Hematopoietic multipotent progenitor cell treated with erythropoietin and hydrocortisone succinate and interleukin-3 and kit ligand, for 8 days (in vitro differentiated cells): ENCODE results near the gene NDUFB5.

ENCODE experiments used
- DNase-seq: peaks from one replicate; pipeline ENCODE4 v3.0.0-alpha.2; 2015

NDUFB5 gene

DNA sequence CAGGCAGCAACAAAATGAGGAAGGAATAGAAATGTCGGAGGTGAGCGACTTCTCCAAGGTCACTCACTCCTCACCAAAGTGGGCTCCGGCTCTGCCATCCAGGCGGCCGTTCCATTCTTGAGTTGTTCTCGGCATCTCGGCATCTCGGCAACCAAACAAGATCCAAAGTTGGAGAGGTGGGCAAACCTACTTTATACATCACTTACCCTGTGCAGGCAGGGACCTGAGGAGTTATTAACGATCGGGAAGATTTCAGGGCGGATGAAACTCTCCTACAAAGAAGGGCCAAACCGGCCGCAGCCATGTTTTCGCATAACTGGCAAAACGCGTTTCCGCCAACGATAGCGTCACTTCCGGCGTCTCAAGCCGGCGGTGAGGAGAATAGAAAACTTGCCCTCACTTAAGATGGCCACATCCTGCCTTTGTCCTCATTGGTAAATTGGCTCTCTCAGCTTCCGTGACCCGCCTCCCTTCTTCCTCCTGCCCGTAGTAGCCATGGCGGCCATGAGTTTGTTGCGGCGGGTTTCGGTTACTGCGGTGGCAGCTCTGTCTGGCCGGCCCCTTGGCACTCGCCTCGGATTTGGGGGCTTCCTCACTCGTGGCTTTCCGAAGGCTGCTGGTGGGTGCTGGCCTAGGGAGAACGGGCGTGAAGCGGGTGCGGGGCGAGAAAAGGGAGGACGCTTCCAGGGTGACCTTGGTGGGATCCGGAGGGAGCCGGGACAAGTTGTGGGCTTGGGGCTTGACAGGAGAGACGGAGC, at the start of gene NDUFB5, which contains the start of gene MRPL47:
TSS of gene NDUFB5 (plus strand) at position 474 of the 758 bp plus-strand sequence. CDS start at position 496, 22 bp downstream.
TSS of gene MRPL47 (minus strand) at position 318 of the 758 bp plus-strand sequence. CDS start at position 304, 14 bp downstream.
- DNase-seq: peak; percentile 98

DNA sequence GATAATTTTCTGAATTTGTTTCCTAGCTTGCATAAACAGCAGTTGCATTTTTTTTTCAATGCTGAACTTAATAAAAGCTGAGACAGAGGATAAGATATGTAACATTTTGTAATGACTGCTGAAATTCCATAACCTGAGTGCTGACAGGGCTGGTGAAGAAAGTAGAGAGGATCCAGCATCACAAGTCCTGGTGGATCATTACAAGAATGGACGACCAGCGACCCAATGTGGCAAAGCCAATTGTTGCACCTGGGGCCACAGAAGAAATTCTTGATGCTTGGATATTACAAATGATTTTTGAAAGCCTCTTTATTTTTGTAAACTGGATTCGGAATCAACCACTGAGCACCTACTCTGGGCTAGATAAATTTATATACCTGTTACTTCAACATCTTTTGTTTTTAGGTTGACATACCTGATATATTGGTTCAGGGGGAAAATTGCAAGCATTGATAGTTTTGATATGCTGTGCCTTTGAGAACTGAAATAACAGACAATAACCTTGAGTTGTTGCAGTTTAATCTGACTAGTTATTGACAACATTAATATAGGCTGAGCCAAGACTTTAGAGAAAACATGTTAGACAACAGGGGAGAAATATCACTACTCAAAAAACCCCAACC, 45.7 kb upstream of the NDUFB5 start:
- peak; percentile 75 for DNase-seq

DNA sequence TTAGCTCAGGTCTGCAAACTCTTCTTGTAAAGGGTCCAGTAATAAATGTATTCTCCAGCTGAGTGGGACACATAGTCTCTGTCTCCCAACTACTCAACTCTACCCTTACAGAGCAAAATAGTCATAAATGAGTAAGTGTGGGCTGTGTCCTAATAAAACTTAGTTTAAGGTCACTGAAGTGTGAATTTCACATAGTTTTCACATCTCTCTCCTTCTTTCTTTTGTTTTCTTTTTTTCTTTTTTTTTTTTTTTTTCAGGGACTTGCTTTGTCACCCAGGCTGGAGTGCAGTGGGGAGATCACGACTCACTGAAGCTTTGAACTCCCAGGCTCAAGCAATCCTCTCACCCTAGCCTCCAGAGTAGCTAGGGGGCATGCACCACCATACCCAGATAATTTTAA, 43.8 kb upstream of the NDUFB5 start:
- no peak for DNase-seq

GRCh38 chr3:179562591-179563270, 41.9 kb upstream of the NDUFB5 start, which contains the start of gene ACTL6A:
Gene ACTL6A, plus strand, starts transcription at chr3:179562926. Its CDS starts 167 bp downstream, at chr3:179563093.
- peak; percentile 100 for DNase-seq

DNA sequence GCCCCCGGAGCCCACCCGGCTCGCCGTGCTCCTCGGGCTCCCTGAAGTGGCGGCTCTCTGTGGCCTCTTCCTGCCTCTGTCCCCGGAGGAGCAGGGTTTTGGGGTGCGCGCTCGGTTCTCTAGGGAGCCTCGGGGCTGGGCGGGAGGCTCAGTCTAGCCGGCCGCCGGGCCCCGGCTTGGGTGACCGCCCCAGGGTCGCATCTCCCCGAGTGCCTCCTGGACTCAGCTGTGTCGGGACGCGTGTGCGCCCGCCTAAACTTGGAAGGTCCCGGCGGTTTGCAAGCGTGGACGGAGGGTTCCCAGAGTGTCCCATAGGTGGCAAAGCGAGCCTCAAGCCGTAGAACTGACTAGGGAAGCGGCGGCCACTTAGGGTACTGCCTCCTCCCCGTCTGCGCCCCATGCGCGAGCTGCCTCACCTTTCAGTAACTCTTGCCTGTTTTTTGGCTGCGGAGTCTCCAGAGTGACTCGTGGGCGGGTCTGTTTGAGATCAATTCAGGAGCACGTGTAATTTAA, 41.3 kb upstream of the NDUFB5 start:
- DNase-seq: peak; percentile 83

DNA sequence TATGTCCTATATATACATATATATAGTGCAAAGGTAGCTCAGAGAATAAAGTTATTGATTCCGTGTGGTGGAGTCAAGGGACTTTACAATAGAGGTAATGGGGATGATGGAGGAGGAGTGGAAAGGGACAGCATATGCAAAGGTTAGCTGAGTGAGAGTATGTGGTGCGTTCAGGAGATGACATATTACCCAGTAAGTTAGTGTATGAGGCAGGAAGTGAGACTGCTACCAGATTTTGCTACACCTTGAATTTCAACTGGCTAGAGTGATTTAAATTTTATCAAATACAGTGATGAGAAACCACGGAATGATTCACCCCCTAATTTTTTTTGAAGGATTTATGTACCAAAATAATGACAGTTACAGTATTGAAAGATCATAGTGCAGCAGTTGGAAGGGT, 39.1 kb upstream of the NDUFB5 start:
- no peak for DNase-seq

GRCh38 chr3:179580992-179581391, 23.6 kb upstream of the NDUFB5 start:
- DNase-seq: peak; percentile 77

DNA sequence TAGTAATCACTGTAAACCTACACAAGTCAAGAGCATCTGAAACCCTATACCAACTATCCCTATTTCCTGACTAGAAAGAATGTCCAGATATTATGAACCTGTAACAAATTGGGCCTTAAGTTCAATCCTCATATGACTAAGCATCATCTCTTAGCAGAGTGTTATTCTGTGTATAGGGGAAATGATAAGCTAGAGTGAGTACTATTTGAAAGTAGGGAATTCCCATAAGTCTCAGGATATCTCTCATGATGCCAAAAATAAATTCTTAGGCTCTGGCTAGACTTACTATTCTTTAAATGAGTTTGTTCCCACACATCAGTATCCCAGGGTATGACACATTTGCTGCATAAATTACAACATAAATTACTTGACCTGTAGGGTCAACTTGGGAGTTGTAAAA, 15.5 kb upstream of the NDUFB5 start:
- no peak for DNase-seq

DNA sequence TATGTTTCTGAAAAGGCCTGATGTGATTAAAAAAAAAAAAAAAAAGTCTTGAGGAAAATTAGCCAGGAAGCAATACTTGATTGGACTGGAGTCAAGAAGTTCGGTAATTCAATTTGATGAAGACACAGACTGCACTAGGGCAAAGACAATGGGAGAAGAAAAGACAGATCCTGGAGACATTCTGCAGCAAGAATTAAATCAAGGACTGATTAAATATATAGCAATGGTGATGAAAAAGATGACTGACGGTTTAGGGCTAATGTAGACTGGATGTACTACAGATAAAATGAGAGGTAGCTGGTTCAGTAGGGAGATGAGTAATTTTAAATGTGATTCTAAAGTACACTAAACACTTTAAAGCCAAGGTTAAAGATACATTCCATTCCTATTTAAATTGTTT, 13.9 kb upstream of the NDUFB5 start:
- no peak for DNase-seq

- DNase-seq: no peak
These were observed 13.3 kb upstream of the NDUFB5 start for GRCh38 chr3:179591313-179591712.

GRCh38 chr3:179599531-179599930, 5.1 kb upstream of the NDUFB5 start:
- no peak for DNase-seq

DNA sequence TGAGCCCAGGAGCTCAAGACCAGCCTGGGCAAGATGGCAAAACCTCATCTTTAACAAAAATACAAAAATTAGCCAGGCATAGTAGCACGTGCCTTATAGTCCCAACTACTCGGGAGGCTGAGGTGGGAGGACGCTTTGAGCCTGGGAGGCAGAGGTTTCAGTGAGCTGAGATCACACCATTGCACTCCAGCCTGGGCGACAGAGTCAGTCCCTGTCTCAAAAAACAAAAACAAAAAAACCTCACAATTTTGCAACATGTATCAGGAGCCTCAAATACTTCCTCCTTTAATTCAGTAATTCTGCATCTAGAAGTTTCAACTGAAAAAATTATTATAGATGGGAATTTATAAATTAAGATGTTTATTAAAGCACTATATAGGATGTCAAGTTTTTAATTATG, 1.3 kb upstream of the NDUFB5 start:
- DNase-seq: no peak

- DNase-seq: no peak
These were observed 763 bp upstream of the NDUFB5 start for GRCh38 chr3:179603831-179604230.

- no peak for DNase-seq
These were observed 2.0 kb downstream of the NDUFB5 start for GRCh38 chr3:179606534-179607085.

GRCh38 chr3:179608931-179609720, 4.5 kb downstream of the NDUFB5 start:
- DNase-seq: peak; percentile 24

DNA sequence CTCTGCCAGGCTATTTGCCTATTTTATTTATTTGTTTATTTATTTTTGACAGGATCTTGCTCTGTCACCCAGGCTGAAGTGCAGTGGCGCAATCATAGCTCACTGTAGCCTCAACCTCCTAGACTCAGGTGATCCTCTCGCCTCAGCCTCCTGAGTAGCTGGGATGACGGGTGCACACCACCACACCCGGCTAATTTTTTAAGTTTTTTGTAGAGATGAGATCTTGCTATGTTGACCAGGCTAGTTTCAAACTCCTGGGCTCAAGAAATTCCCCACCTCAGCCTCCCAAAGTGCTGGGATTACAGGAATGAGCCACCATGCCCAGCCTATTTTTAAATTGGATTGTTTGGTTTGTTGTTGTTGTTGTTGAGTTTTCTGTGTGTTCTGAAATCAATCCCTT, 5.5 kb downstream of the NDUFB5 start:
- DNase-seq: no peak

- no peak for DNase-seq
These were observed 9.2 kb downstream of the NDUFB5 start for GRCh38 chr3:179613807-179614206.

- peak; percentile 73 for DNase-seq
These were observed 11.0 kb downstream of the NDUFB5 start for GRCh38 chr3:179615458-179616173.

DNA sequence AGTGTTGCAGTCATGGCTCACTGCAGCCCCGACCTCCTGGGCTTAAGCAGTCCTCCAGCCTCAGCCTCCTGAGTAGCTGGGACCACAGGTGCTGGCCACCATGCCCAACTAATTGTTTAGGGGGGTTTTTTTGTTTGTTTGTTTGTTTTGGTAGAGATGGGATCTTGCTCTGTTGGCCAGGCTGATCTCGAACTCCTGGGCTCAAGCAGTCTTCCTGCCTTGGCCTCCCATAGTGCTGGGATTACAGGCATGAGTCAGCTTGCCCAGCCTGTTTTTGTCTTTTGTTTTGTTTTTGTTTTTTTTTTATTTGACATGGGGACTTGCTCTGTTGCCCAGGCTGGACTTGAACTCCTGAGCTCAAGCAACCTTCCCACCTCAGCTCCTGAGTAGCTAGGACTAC, 17.4 kb downstream of the NDUFB5 start:
- DNase-seq: no peak

DNA sequence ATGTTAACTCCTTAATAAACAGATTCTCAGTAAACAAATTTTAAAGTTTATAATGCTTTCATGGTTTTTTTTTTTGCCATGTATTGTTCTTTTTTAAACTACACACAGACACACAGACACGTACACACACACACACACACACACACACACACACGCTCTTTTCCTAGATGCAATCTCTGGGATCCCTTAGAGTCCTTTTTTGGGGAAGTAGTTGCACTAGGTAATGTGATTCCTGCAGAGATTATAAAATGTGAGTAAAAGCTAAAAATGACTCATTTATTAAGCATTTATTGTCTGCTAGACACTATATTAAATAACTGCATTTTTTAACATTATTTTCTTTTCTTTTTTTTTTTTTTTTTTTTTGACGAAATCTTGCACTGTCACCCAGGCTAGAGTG, 19.9 kb downstream of the NDUFB5 start:
- DNase-seq: no peak

DNA sequence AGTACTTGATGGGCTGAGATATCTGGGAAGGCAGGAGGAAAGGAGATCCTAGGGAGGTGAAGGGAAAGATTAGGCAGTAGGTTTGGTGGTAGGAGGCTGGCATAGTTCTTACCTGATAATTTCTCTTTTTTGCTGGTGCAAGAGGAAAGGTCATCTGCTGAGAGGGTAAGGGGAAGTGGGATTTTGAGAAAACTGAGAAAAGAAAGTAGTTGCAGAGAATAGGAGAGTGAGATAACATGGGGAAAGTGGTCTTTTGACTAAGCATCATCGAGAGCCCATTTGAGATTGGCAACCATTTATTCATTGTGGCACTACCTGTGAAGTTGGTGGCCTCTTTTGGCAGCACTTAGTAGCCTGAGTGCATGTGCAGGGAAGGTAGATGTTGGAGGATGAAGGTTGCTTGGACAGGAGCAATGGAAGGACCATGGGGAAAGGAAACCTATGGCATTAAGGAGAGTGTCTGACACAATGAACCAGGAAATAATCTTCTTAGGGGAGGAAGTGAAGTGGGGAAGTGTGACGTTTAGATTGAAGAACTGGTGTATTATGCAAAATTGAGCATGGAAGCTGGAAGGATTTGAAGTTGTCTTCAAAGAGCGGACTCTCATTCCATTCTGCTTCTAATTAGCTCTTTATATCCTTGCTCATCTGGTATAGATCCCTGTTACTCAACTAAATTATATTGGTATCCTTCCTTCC, 26.3 kb downstream of the NDUFB5 start:
- DNase-seq: no peak
